T-cell (primary cell): Measurements from ENCODE around the gene HHAT. TPM values are rescaled to one million over a fixed set of nuclear protein-coding genes. Genes with fewer than 3 reads are reported as not detected.

Experiments
- ATAC-seq, 4 experiments: fragments of 200-7000 bp in 3 of 4; fragments of 150-1000 bp in 1 of 4; cut with Tn5 transposase; replicated peaks in 1 of 4; 1 replicate in 3 of 4; 2 replicates in 1 of 4; pipeline ENCODE4 v1.10.0; 2021; ENCODE audit warnings: moderate library complexity in 3 of 4, mild to moderate bottlenecking in 2 of 4, moderate number of reproducible peaks in 1 of 4
- CTCF ChIA-PET, 2 donors: fragments of 300-600 bp; sonication (Branson Sonifier 250); formaldehyde crosslinking; loops; one replicate each; lab custom pipeline; 2022; ENCODE audit warnings: antibody characterized with exemption in 2 of 2; lab: Charles Lee
- POLR2A ChIA-PET, 2 donors: fragments of 300-600 bp; sonication (Branson Sonifier 250); formaldehyde crosslinking; loops; one replicate each; lab custom pipeline; 2022; ENCODE audit warnings: antibody characterized with exemption in 2 of 2; lab: Charles Lee
- DNase-seq, 35 experiments: peaks; one replicate each; pipeline versions ENCODE4 v3.0.0 to v3.0.0-alpha.2; 2013 to 2023
- H3K27ac ChIP-seq: one replicate; pipeline ENCODE4 v1.5.1; 2013; ENCODE audit warnings: low read length
- H3K27me3 ChIP-seq, 2 experiments: replicated peaks in 1 of 2; 1 replicate in 1 of 2; 2 replicates in 1 of 2; pipeline versions ENCODE4 v1.6.1 to v1.7.0; 2013; ENCODE audit warnings: low read length in 1 of 2, mixed read lengths in 1 of 2; ENCODE audit not compliant: control insufficient read depth in 2 of 2, insufficient read depth in 2 of 2; ENCODE audit errors: extremely low read depth in 1 of 2
- H3K36me3 ChIP-seq, 2 donors: 1 replicate in 1 of 2; 2 replicates in 1 of 2; pipeline versions ENCODE4 v1.6.1 to v1.7.0; 2013; ENCODE audit warnings: low read length in 1 of 2; ENCODE audit not compliant: control insufficient read depth in 2 of 2, insufficient read depth in 1 of 2; ENCODE audit errors: extremely low read depth in 1 of 2
- H3K4me1 ChIP-seq, 2 experiments: 1 replicate in 1 of 2; 2 replicates in 1 of 2; pipeline versions ENCODE4 v1.6.1 to v1.7.0; 2013; ENCODE audit warnings: low read length in 2 of 2, mixed read lengths in 1 of 2; ENCODE audit not compliant: insufficient read depth in 2 of 2, control insufficient read depth in 1 of 2; ENCODE audit errors: extremely low read depth in 1 of 2
- H3K4me3 ChIP-seq, 2 donors: 1 replicate in 1 of 2; 2 replicates in 1 of 2; pipeline versions ENCODE4 v1.5.1 to v1.7.0; 2013; ENCODE audit warnings: mild to moderate bottlenecking in 2 of 2, low read length in 1 of 2, moderate library complexity in 1 of 2; ENCODE audit not compliant: control insufficient read depth in 1 of 2; ENCODE audit errors: extremely low read depth in 1 of 2
- H3K9me3 ChIP-seq: 2 replicates; pipeline ENCODE4 v1.7.0; 2013
- H3K27ac Mint-ChIP-seq, 2 donors: one replicate each; pipeline ENCODE4 v1.8.0; 2020 to 2021; ENCODE audit warnings: mild to moderate bottlenecking in 2 of 2, mixed read lengths in 2 of 2
- H3K27me3 Mint-ChIP-seq, 2 donors: one replicate each; pipeline ENCODE4 v1.8.0; 2021 to 2022; ENCODE audit warnings: mixed read lengths in 2 of 2
- H3K36me3 Mint-ChIP-seq: one replicate; pipeline ENCODE4 v1.8.0; 2021; ENCODE audit warnings: mixed read lengths
- H3K4me1 Mint-ChIP-seq, 3 donors: one replicate each; pipeline ENCODE4 v1.8.0; 2020 to 2022; ENCODE audit warnings: mixed read lengths in 3 of 3, mild to moderate bottlenecking in 1 of 3
- H3K4me3 Mint-ChIP-seq, 3 donors: one replicate each; pipeline ENCODE4 v1.8.0; 2020 to 2022; ENCODE audit warnings: mild to moderate bottlenecking in 3 of 3, mixed read lengths in 3 of 3, moderate library complexity in 3 of 3
- H3K9me3 Mint-ChIP-seq, 3 donors: one replicate each; pipeline ENCODE4 v1.8.0; 2020 to 2022; ENCODE audit warnings: mixed read lengths in 3 of 3
- WGBS: methylation state at CpG from one replicate; pipeline ENCODE4 v1.1.5; 2013; ENCODE audit warnings: missing lambda C conversion rate; ENCODE audit not compliant: insufficient coverage; 5-methylcytosine and 5-hydroxymethylcytosine counted together
- total RNA-seq, 35 experiments: library from RNA in 6 of 35; stranded (reverse) in 6 of 35; fragments of 120-200 nt in 1 of 35; gene quantifications; one replicate each; pipeline versions ENCODE4 v1.2.1 to v1.2.4 and lab custom pipeline; 2013 to 2026

Gene HHAT
- total RNA-seq, 5 donors from 2014 or later (not counting 1 experiment from before 2014, with no cell fraction given): 2.2 to 7.9 (median 4.1) TPM

DNA sequence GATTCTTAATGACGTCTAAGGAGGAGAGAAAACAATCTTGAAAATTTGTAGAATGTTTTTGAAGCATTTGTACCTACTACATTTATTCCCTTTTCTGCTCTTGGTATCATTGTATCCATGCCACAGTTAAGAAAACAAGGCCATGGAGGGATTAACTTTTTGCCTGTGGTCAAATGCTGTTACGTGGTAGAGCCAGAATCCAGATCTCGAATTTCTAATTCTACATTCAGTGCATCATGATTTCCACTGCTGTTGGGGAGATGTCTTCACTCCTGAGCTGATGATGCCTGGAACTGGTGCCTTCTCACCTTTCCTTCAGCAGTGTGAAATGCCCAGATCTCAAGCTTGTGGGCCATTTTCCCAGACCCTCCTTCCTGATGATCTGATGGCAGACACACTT, 175.6 kb downstream of the HHAT start:
- H3K4me1 Mint-ChIP-seq: no peaks in the 10 kb centered on the region
- H3K4me3 ChIP-seq: no peak overlapping the region
- WGBS: 80% methylated on average over 2 of the region's 3 CpGs
- no peaks in the 10 kb centered on the region for H3K36me3 Mint-ChIP-seq
- no peaks in the 10 kb centered on the region for H3K9me3 Mint-ChIP-seq
- ChIA-PET CTCF (no interaction called here), POLR2A (no interaction called here)
- H3K4me3 Mint-ChIP-seq: no peak overlapping the region
- DNase-seq (no peak), ATAC-seq (no peak)
- no peak overlapping the region for H3K27ac Mint-ChIP-seq
- H3K27me3 ChIP-seq: no peaks in the 10 kb centered on the region
- no peaks in the 10 kb centered on the region for H3K9me3 ChIP-seq
- no peaks in the 10 kb centered on the region for H3K4me1 ChIP-seq
- H3K27me3 Mint-ChIP-seq: no peaks in the 10 kb centered on the region
- no peak overlapping the region for H3K27ac ChIP-seq
- no peaks in the 10 kb centered on the region for H3K36me3 ChIP-seq

DNA sequence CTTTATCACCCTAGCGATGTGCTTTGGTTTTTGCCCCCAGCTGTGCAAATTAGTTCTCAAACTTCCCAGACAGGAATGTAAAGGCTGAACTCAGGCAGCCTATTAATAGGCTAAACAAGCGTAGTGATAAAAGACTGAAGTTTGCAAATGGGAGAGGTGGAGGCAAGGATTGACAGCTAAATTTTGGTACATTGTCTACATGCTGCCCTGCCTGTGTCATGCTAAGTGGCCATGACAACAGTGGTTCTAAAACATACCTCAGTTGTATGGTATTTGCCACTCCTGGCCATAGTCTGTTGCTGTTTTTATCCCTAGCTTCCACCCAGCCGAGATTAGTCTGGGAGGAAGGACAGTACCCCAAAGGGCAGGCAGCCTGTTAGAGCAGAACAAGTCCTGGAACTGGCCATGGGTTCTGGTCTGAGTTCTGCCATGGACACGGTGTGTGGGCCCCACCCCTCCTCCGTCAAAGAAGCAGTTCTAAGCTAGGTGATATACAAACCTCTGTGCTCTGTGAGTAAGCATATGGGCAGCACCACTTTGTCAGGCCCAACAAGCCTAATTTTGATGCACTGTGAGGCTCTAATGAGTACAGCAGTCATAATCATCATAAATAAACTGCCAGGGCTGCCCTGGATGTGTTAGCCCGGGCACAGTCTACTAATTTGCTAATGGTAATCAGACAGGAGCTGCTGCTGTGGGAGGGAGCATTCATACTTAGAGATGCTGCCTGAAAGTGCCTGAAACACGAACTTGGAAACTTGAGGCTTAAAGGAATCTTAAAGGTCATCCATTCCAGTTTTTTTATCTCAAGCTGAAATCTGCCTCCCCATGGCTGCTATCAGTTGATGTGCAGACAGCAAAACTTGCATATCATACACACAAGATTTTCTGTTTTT, 177.1 kb downstream of the HHAT start:
- no peaks in the 10 kb centered on the region for H3K36me3 Mint-ChIP-seq
- no peak overlapping the region for H3K27ac Mint-ChIP-seq
- ChIA-PET POLR2A (no interaction called here), CTCF (interaction anchor here (0.6 kb wide), 2 partner anchors 86 to 511 kb away, joined by 4 to 7 read pairs; no protein-coding TSS in a partner anchor)
- 61% methylated on average over 5 of the region's 7 CpGs for WGBS
- H3K4me1 ChIP-seq: no peaks in the 10 kb centered on the region
- no peak for ATAC-seq
- no peak for DNase-seq
- H3K27me3 Mint-ChIP-seq: no peaks in the 10 kb centered on the region
- H3K4me3 ChIP-seq: no peak overlapping the region
- no peaks in the 10 kb centered on the region for H3K36me3 ChIP-seq
- no peaks in the 10 kb centered on the region for H3K4me1 Mint-ChIP-seq
- H3K9me3 Mint-ChIP-seq: no peaks in the 10 kb centered on the region
- no peak overlapping the region for H3K27ac ChIP-seq
- no peaks in the 10 kb centered on the region for H3K27me3 ChIP-seq
- no peak overlapping the region for H3K4me3 Mint-ChIP-seq
- no peaks in the 10 kb centered on the region for H3K9me3 ChIP-seq

DNA sequence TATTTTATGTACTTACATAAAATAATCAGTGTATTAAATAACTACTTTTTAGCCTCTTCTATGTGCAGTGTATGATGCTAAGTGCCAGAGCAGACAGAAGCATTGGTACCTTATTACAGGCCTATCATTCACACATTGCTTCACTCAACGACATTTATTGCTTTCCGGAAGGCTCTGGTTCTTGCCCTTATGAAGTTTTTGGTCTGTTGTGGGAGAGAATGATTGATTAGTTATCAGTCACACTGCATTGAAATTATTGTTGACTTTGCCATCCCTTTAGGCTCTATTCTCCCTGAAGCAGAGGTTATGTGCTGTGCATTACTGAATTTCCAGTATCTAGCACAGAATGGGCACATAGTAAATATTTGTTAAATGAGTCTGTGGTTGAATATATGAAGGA, 178.0 kb downstream of the HHAT start:
- no peak overlapping the region for H3K27ac Mint-ChIP-seq
- H3K4me3 Mint-ChIP-seq: no peak overlapping the region
- Histone ChIP-seq H3K4me1 (no peaks in the 10 kb centered on the region), H3K9me3 (no peaks in the 10 kb centered on the region), H3K4me3 (no peak overlapping the region), H3K27me3 (no peaks in the 10 kb centered on the region), H3K36me3 (no peaks in the 10 kb centered on the region), H3K27ac (no peak overlapping the region)
- DNase-seq (no peak), ATAC-seq (no peak)
- H3K36me3 Mint-ChIP-seq: no peaks in the 10 kb centered on the region
- WGBS: no CpG with 5 or more reads among the region's 2 CpGs
- no peaks in the 10 kb centered on the region for H3K27me3 Mint-ChIP-seq
- POLR2A ChIA-PET: interaction anchor here in 1 of 2 donors (0.6 kb wide), 1 partner anchor 148 kb away, joined by 6 read pairs; no protein-coding TSS in a partner anchor
- no peaks in the 10 kb centered on the region for H3K4me1 Mint-ChIP-seq
- H3K9me3 Mint-ChIP-seq: no peaks in the 10 kb centered on the region
- CTCF ChIA-PET: interaction anchor here (0.6 to 0.7 kb wide), 3 partner anchors 29 to 1582 kb away, joined by 4 to 8 read pairs (median 7); no protein-coding TSS in a partner anchor

DNA sequence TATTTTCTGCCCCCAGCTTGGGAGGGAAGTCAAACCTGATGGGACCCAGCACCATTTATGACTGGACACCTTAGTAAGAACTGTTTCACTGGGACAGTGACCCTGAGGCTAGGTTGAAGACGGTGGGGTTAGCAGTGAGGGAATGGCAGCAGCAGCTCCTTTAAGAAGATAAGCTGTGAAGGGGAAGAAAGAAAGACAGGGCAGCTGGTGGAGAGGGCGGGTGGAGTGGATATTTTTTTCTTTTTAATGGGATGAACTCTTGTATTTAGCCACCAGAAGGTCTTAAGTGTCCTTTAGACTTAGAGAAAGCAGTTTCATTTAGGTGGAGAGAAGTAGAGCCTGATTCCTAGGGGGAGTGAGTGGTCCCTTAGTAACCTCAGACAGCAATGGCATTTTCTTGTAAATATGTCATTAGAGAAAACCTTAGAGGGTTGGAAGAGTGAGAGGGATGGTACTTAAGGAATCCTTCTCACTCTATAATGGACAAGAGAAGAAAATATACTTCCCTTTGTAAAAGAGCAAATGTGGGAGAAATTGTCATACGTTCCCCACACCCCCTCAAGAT, 187.5 kb downstream of the HHAT start:
- Histone ChIP-seq H3K9me3 (no peaks in the 10 kb centered on the region), H3K27me3 (no peaks in the 10 kb centered on the region), H3K4me1 (no peaks in the 10 kb centered on the region), H3K4me3 (no peak overlapping the region), H3K27ac (no peak overlapping the region), H3K36me3 (no peaks in the 10 kb centered on the region)
- Mint-ChIP-seq H3K4me3 (no peak overlapping the region), H3K4me1 (no peaks in the 10 kb centered on the region), H3K36me3 (peaks cover 3% of the 10 kb centered on the region), H3K27ac (no peak overlapping the region), H3K9me3 (peaks cover 0 to 5% (median 0%) of the 10 kb centered on the region in 3 donors), H3K27me3 (no peaks in the 10 kb centered on the region)
- DNase-seq (no peak), ATAC-seq (no peak)
- POLR2A ChIA-PET: no interaction called here
- CTCF ChIA-PET: interaction anchor here in 1 of 2 donors (0.7 kb wide), 1 partner anchor 178 kb away, joined by 5 read pairs; no protein-coding TSS in a partner anchor
- 87% methylated on average over 2 of the region's 3 CpGs for WGBS

DNA sequence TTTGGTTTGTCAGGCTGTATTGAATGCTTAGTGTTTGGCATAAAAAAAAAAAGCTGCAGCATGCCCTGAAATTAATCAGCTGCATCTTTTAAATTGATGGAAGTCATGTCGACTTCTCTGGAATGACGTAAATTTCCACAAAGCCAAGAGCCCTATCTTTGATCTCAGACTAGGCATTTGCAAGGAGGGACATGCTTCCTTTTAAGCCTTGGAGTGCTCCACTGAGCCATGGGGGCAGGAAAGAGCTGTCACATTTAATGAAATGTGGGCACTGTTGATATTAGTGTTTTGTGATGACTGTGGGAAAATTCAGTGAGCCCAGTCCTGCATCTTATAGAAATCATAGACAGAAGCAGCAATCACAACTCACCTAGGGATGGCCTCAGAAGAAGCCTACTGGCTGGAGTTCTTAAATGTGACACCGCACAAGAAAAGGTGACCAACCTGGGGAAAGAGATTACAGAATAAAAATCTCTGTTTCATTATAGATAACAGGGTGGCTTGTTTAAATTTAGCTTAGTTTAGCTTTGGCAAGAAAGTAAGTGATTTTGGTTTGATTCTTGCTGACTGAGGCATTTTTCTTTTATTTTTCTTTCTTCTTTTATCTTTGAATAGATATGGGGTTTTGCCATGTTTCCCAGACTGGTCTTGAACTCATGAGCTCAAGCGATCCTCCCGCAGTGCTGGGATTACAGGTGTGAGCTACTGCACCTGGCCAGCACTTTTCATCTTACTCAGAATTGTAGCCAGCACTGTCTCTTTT, 188.2 kb downstream of the HHAT start:
- no peak overlapping the region for H3K27ac ChIP-seq
- no peaks in the 10 kb centered on the region for H3K36me3 ChIP-seq
- no peak for ATAC-seq
- ChIA-PET POLR2A (no interaction called here), CTCF (interaction anchor here in 1 of 2 donors (0.7 kb wide), 1 partner anchor 177 kb away, joined by 5 read pairs; no protein-coding TSS in a partner anchor)
- no peaks in the 10 kb centered on the region for H3K27me3 Mint-ChIP-seq
- H3K4me1 Mint-ChIP-seq: no peaks in the 10 kb centered on the region
- 79% methylated on average over 2 of the region's 5 CpGs for WGBS
- H3K4me3 ChIP-seq: no peak overlapping the region
- peaks cover 0 to 5% (median 0%) of the 10 kb centered on the region in 3 donors for H3K9me3 Mint-ChIP-seq
- no peaks in the 10 kb centered on the region for H3K27me3 ChIP-seq
- no peaks in the 10 kb centered on the region for H3K4me1 ChIP-seq
- no peaks in the 10 kb centered on the region for H3K9me3 ChIP-seq
- H3K4me3 Mint-ChIP-seq: no peak overlapping the region
- no peak overlapping the region for H3K27ac Mint-ChIP-seq
- no peak for DNase-seq
- peaks cover 6% of the 10 kb centered on the region for H3K36me3 Mint-ChIP-seq

DNA sequence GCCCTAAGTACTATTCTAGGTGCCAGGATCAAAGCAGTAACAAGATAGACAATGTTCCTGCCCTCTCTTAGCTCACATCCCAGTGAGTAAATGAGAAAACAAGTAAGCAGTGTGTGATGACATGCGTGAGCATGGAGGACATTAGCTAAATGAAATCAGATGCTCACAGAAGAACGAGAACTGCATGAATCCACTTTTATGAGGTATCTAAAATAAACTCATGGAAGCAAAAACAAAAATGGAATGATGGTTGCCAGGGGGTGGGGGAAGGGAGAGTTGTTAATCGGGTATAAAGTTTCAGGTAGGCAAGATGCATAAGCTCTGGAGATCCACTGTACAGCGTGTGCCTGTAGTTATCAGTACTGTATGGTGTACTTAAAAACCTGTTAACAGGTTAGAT, 195.1 kb downstream of the HHAT start:
- Mint-ChIP-seq H3K4me3 (no peak overlapping the region), H3K27ac (no peak overlapping the region), H3K36me3 (peaks cover 3% of the 10 kb centered on the region), H3K9me3 (no peaks in the 10 kb centered on the region), H3K4me1 (no peaks in the 10 kb centered on the region), H3K27me3 (no peaks in the 10 kb centered on the region)
- ChIA-PET POLR2A (no interaction called here), CTCF (no interaction called here)
- H3K9me3 ChIP-seq: no peaks in the 10 kb centered on the region
- H3K36me3 ChIP-seq: no peaks in the 10 kb centered on the region
- ATAC-seq (no peak), DNase-seq (no peak)
- WGBS: 88% methylated on average over 1 of the region's 4 CpGs
- no peak overlapping the region for H3K4me3 ChIP-seq
- H3K4me1 ChIP-seq: no peaks in the 10 kb centered on the region
- no peaks in the 10 kb centered on the region for H3K27me3 ChIP-seq
- no peak overlapping the region for H3K27ac ChIP-seq
